Muscle of leg (tissue), 11 donors: ENCODE data around the gene NPAS3. TPM values are rescaled to one million over a fixed set of nuclear protein-coding genes. Genes with fewer than 3 reads are reported as not detected.
A peak's percentile ranks its signal among the peaks of the same experiment; 100 is the strongest.

Experiments used
- DNase-seq: peaks from one replicate; pipeline ENCODE4 v3.0.0; 2013
- H3K27ac ChIP-seq: one replicate; pipeline ENCODE4 v1.5.1; 2013; ENCODE audit warnings: mild to moderate bottlenecking, low read length, control low read depth
- H3K27me3 ChIP-seq: one replicate; pipeline ENCODE4 v1.6.1; 2013; ENCODE audit warnings: low read length; ENCODE audit not compliant: control insufficient read depth, insufficient read depth
- H3K36me3 ChIP-seq: one replicate; pipeline ENCODE4 v1.6.1; 2013; ENCODE audit warnings: low read length; ENCODE audit not compliant: control insufficient read depth, insufficient read depth
- H3K4me1 ChIP-seq: one replicate; pipeline ENCODE4 v1.6.1; 2013; ENCODE audit warnings: low read length; ENCODE audit not compliant: control insufficient read depth, insufficient read depth
- H3K4me3 ChIP-seq: one replicate; pipeline ENCODE4 v1.5.1; 2013; ENCODE audit warnings: low read length, control low read depth
- H3K9me3 ChIP-seq: replicated peaks from 2 replicates; pipeline ENCODE4 v1.6.1; 2013; ENCODE audit warnings: low read depth, low read length; ENCODE audit not compliant: control insufficient read depth
- WGBS: methylation state at CpG from one replicate; pipeline ENCODE4 v1.1.5; 2013; ENCODE audit warnings: missing lambda C conversion rate; ENCODE audit not compliant: insufficient coverage; 5-methylcytosine and 5-hydroxymethylcytosine counted together
- polyA plus RNA-seq, 8 donors: library from polyadenylated mRNA; unstranded; fragments of 120-200 nt; gene quantifications; one replicate each; pipeline versions ENCODE4 v1.2.1 to v1.2.3, GENCODE V29; 2013; ENCODE audit warnings: inconsistent platforms in 1 of 8, low replicate concordance in 1 of 8; ENCODE audit not compliant: insufficient read length in 8 of 8, insufficient read depth in 1 of 8
- total RNA-seq: library from RNA; stranded (reverse); fragments of 120-200 nt; gene quantifications from one replicate; pipeline ENCODE4 v1.2.4, GENCODE V29; 2013

Gene NPAS3
- total and polyA plus RNA-seq, 9 donors: 3.4 to 7.6 (median 5.1) TPM

GRCh38 chr14:33777681-33778080 is 839.0 kb downstream of the NPAS3 start:
- no peaks in the 10 kb centered on the region for H3K36me3 ChIP-seq
- no peaks in the 10 kb centered on the region for H3K9me3 ChIP-seq
- no peaks in the 10 kb centered on the region for H3K27me3 ChIP-seq
- H3K4me1 ChIP-seq: no peaks in the 10 kb centered on the region
- no peak for DNase-seq
- WGBS: 48% methylated on average over 4 of the region's 7 CpGs
- H3K4me3 ChIP-seq: no peak overlapping the region
- no peak overlapping the region for H3K27ac ChIP-seq

GRCh38 chr14:33780035-33780434 is 841.4 kb downstream of the NPAS3 start:
- H3K4me3 ChIP-seq: no peak overlapping the region
- 58% methylated on average over 2 of the region's 4 CpGs for WGBS
- H3K27ac ChIP-seq: no peak overlapping the region
- H3K27me3 ChIP-seq: no peaks in the 10 kb centered on the region
- no peaks in the 10 kb centered on the region for H3K9me3 ChIP-seq
- DNase-seq: no peak
- H3K36me3 ChIP-seq: no peaks in the 10 kb centered on the region
- no peaks in the 10 kb centered on the region for H3K4me1 ChIP-seq

- Histone ChIP-seq H3K36me3 (no peaks in the 10 kb centered on the region), H3K4me3 (no peak overlapping the region), H3K4me1 (no peaks in the 10 kb centered on the region), H3K9me3 (no peaks in the 10 kb centered on the region), H3K27ac (no peak overlapping the region), H3K27me3 (no peaks in the 10 kb centered on the region)
- DNase-seq: no peak
- no CpG with 5 or more reads among the region's 2 CpGs for WGBS
Measured at GRCh38 chr14:33781236-33781635, 842.6 kb downstream of the NPAS3 start.

GRCh38 chr14:33782923-33783322 is 844.2 kb downstream of the NPAS3 start:
- WGBS: 88% methylated on average over 4 of the region's 6 CpGs
- no peak overlapping the region for H3K4me3 ChIP-seq

GRCh38 chr14:33786091-33786825 is 847.6 kb downstream of the NPAS3 start:
- H3K9me3 ChIP-seq: no peaks in the 10 kb centered on the region
- no CpG with 5 or more reads among the region's 4 CpGs for WGBS
- no peaks in the 10 kb centered on the region for H3K27me3 ChIP-seq
- no peaks in the 10 kb centered on the region for H3K4me1 ChIP-seq
- no peak overlapping the region for H3K4me3 ChIP-seq
- H3K27ac ChIP-seq: no peak overlapping the region
- H3K36me3 ChIP-seq: no peaks in the 10 kb centered on the region
- DNase-seq: no peak

More at GRCh38 chr14:33782923-33783322, 844.2 kb downstream of the NPAS3 start:
- Histone ChIP-seq H3K4me1 (no peaks in the 10 kb centered on the region), H3K27me3 (no peaks in the 10 kb centered on the region), H3K36me3 (no peaks in the 10 kb centered on the region), H3K27ac (no peak overlapping the region), H3K9me3 (no peaks in the 10 kb centered on the region)
- DNase-seq: no peak

GRCh38 chr14:33788161-33788560 is 849.5 kb downstream of the NPAS3 start:
- peaks cover 2% of the 10 kb centered on the region for H3K27me3 ChIP-seq
- no peak overlapping the region for H3K27ac ChIP-seq
- no peaks in the 10 kb centered on the region for H3K9me3 ChIP-seq
- no peak for DNase-seq
- no peak overlapping the region for H3K4me3 ChIP-seq
- WGBS: 100% methylated on average over 1 of the region's 11 CpGs
- H3K36me3 ChIP-seq: no peaks in the 10 kb centered on the region
- peaks cover 5% of the 10 kb centered on the region for H3K4me1 ChIP-seq

GRCh38 chr14:33790996-33791395 is 852.3 kb downstream of the NPAS3 start:
- Histone ChIP-seq H3K4me3 (no peak overlapping the region), H3K4me1 (peaks cover 7% of the 10 kb centered on the region), H3K9me3 (no peaks in the 10 kb centered on the region), H3K27me3 (peaks cover 2% of the 10 kb centered on the region), H3K27ac (no peak overlapping the region), H3K36me3 (no peaks in the 10 kb centered on the region)
- no peak for DNase-seq
- 83% methylated on average over 6 of the region's 9 CpGs for WGBS

GRCh38 chr14:33792009-33792719 is 853.5 kb downstream of the NPAS3 start:
- Histone ChIP-seq H3K4me3 (no peak overlapping the region), H3K27ac (no peak overlapping the region), H3K4me1 (peaks cover 7% of the 10 kb centered on the region), H3K9me3 (no peaks in the 10 kb centered on the region), H3K27me3 (peaks cover 2% of the 10 kb centered on the region), H3K36me3 (peaks cover under 1% of the 10 kb centered on the region)
- no peak for DNase-seq
- WGBS: 71% methylated on average over 1 of the region's 8 CpGs

GRCh38 chr14:33792720-33793368 is 854.2 kb downstream of the NPAS3 start:
- H3K4me3 ChIP-seq: peak overlapping the region; percentile 0

More at GRCh38 chr14:33792720-33793368, 854.2 kb downstream of the NPAS3 start:
- peaks cover 7% of the 10 kb centered on the region for H3K4me1 ChIP-seq
- peak; percentile 95 for DNase-seq
- H3K27ac ChIP-seq: peak overlapping the region; percentile 67
- WGBS: under 1% methylated on average over 11 of the region's 16 CpGs
- peaks cover 2% of the 10 kb centered on the region for H3K27me3 ChIP-seq
- no peaks in the 10 kb centered on the region for H3K9me3 ChIP-seq
- peaks cover 4% of the 10 kb centered on the region for H3K36me3 ChIP-seq
